NCI-H2029 treated with DMSO at 0.1 percent for 48 hours (cell line): Measurements from ENCODE around the gene MRPL52.
A peak's percentile ranks its signal among the peaks of the same experiment; 100 is the strongest.
"Not testable (repeated sequence)": the region's sequence is repeated elsewhere in the genome, so short reads cannot be mapped to it uniquely, and the experiment has no call there.

ENCODE experiments used
- DNase-seq: peaks from one replicate; lab custom pipeline; 2025; lab: John Stamatoyannopoulos, UW

MRPL52 gene

GRCh38 chr14:22829661-22830442 is at the start of gene MRPL52:
Gene MRPL52, plus strand, starts transcription at chr14:22829887. Its CDS starts 26 bp downstream, at chr14:22829913.
- DNase-seq: peak; percentile 100

- DNase-seq: no peak
Measured at GRCh38 chr14:22780105-22780679, 49.5 kb upstream of the MRPL52 start.

- DNase-seq: no peak
Measured at GRCh38 chr14:22780941-22781300, 48.8 kb upstream of the MRPL52 start.

DNA sequence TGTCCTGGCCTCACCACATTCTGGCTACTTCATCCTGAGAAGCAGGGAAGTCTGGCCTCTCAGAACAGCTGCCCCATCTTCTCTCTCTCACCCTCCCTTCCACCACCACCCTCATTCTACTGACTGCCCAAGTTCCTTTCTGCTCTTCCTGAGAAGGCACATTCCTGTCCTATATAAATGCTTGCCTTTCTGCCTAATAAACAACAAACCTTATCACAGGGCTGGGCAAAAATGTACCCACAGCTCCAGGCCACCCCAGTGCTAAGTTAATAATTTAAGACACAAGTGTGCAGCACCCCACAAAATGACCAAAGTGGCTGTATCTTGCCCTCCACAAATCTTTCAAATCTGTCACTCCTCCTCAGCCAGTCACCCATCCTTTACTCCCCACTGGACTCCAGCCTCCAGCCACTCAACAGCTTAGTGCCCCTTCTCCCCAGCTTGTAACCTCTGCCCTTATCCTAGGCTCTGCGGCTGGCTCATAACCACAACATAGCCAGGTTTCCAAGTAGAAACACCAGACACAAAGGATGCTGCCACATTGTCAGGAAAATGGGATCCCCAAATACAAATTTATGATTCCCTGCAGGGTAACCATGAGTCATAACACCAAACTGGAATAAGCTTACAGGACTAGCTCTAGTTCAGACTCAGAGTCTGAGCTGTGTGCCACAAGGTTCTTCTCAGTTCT is 48.2 kb upstream of the MRPL52 start:
- no peak for DNase-seq

DNA sequence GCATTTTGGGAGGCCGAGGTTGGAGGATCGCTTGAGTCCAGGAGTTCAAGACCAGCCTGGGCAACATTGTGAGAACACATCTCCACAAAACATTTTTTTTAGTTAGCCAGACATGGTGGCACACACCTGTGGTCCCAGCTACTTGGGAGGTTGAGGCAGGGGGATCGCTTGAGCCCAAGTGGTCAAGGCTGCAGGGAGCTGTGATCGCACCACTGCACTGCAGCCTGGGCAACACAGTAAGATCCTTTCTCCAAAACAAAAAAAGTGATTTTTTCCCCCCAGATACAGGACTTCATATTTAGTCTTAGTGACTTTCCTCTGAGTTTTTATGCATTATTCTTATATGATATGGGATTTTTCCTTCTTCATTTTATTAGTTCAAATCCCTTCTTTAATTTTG is 43.0 kb upstream of the MRPL52 start:
- no peak for DNase-seq

DNA sequence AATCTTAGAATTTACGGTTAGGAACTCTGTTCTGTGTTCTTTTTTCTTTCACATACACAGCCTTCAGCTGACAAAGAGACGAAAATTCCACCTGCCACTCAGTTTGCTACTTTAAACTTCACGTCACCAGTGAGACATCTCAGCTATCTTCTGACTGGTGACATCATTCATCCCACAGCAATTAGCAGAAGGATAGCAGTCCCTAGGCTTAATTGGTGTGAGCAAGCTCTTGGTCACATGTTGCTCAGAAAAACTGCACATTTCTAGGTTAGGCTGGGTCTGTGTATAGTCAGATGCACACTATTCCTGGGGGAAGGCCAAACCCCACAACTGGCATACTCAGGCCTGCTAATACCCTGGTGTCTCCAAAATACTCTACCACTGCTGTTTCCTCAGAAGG is 38.4 kb upstream of the MRPL52 start:
- no peak for DNase-seq

DNA sequence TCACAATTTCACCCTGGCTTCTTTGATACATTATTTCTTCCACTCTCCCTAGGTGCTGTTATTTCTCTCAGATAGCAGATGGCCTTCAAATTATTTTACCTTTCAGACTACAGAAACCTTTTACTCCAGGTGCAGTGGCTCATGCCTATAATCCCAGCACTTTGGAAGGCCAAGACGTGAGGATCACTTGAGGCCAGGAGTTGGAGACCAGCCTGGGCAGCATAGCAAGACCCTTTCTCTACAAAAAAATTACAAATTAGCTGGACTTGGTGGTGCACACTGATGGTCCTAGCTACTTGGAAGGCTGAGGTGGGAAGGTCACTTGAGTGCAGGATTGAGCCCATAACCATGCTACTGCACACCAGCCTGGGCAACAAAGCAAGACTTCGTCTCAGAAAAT is 37.5 kb upstream of the MRPL52 start:
- DNase-seq: no peak

GRCh38 chr14:22793550-22793949 is 36.1 kb upstream of the MRPL52 start:
- DNase-seq: not testable (repeated sequence)

DNA sequence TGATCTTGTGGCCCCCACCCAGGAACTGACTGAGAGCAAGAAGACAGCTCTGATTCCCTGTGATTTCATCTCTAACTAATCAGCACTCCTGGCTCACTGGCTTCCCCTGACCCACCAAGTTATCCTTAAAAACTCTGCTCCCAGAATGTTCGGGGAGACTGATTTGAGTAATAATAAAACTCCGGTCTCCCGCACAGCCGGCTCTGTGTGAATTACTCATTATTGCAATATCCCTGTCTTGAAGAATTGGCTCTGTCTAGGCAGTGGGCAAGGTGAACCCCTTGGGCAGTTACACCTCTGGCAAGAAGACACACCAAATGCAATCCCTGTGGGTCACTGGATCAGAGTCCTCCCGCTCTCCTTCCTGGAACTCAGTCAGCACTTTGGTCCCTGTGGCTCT is 35.7 kb upstream of the MRPL52 start:
- no peak for DNase-seq

- DNase-seq: no peak
Measured at GRCh38 chr14:22794551-22794951, 35.1 kb upstream of the MRPL52 start.

DNA sequence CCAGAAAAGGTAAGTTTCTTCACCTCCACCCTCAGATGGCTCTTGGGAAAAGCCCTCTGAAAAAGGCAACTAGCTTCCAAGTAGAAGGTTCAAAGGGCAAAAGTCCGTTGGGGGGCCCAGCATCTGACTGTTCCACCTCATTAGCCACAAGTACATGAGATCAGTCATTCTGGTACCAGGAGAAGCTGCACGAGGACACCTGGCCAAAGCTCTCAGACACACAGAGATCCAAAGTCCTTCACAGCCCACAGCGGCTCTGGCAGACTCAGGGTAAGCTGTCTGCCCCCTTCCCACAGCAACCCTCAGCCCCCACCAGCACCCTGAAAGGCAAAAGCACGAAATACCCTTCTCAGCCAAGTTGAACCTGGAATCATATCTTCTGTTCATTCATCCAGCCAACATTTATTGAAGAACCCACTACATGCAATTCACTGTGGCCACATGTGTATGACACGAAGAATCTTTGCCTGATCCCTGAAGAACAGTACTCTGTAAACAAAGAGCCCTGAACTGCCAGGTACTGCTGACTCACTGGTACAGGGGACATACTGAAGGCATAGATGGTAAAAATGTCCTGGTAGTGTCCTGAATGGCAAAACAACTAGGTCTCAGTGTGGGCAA is 33.5 kb upstream of the MRPL52 start:
- no peak for DNase-seq

GRCh38 chr14:22797017-22797917 is 32.4 kb upstream of the MRPL52 start:
- DNase-seq: peak; percentile 79

- DNase-seq: no peak
Measured at GRCh38 chr14:22798528-22798927, 31.2 kb upstream of the MRPL52 start.

GRCh38 chr14:22800346-22800745 is 29.3 kb upstream of the MRPL52 start:
- no peak for DNase-seq

GRCh38 chr14:22801716-22802115 is 28.0 kb upstream of the MRPL52 start:
- DNase-seq: no peak

DNA sequence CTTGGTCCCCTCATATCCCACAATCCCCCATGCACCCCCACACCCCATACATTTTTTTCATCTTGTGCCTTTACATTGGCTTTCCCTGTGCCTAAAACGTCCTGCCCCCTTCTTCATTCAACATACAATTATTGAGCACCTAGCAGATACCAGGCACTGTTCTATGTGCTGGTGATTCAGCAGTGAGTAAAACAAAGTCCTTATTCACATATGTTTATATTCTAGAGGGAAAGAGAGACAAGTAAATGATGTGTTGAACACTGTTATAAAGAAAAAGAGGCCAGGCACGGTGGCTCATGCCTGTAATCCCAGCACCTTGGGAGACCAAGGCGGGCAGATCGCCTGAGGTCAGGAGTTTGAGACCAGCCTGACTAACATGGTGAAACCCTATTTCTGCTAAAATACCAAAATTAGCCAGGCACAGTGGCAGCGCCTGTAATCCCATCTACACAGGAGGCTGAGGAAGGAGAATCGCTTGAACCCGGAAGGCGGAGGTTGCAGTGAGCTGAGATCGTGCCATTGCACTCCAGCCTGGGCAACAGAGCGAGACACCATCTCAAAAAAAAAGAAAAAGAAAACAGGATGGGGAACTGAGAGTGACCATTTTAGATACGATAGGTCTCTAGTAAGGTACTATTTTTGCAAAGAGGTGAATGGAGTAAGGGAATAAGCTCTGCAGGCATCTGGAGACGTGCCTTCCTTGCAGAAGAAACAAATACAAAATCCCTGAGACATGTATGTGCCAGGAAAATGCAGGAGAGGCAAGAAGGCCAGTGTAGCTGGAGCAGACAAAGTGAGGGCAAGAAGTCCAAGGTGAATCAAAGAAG is 26.6 kb upstream of the MRPL52 start:
- DNase-seq: no peak

GRCh38 chr14:22803687-22803974 is 26.1 kb upstream of the MRPL52 start:
- no peak for DNase-seq

DNA sequence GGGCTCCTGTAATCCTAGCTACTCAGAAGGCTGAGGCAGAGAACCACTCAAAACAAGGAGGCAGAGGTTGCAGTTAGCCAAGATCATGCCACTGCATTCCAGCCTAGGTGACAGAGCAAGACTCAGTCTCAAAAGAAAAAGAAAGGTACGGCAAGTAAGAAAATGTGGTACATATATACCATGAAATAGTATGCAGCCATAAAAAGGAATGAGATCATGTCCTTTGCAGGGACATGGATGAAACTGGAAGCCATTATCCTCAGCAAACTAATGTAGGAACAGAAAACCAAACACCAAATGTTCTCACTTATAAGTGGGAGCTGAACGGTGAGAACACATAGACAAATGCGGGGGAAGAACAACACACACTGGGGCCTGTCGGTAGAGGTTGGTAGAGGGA is 24.5 kb upstream of the MRPL52 start:
- DNase-seq: not testable (repeated sequence)

- no peak for DNase-seq
Measured at GRCh38 chr14:22807432-22808087, 22.1 kb upstream of the MRPL52 start.

GRCh38 chr14:22808388-22809209 is 21.1 kb upstream of the MRPL52 start:
- no peak for DNase-seq
